Measurements from ENCODE around the gene EXOC4.
"Not testable (repeated sequence)": the region's sequence is repeated elsewhere in the genome, so short reads cannot be mapped to it uniquely, and the experiment has no call there.

The EXOC4 gene

GRCh38 chr7:133275446-133276095, 22.7 kb downstream of the EXOC4 start:
- no peak overlapping the region for H3K27ac ChIP-seq
- TF ChIP-seq ZFX (IDR thresholded peaks at IDR 0.05) = no peak

- not testable (repeated sequence) for H3K27ac ChIP-seq
These were observed 26.1 kb downstream of the EXOC4 start for GRCh38 chr7:133278975-133279374.

- TF ChIP-seq CTCF (conservative IDR thresholded peaks at IDR 0.05) = no peak
- no peak for TF ChIP-seq ZFX (IDR thresholded peaks at IDR 0.05)
- H3K27ac ChIP-seq = no peak overlapping the region
These were observed 29.2 kb downstream of the EXOC4 start for GRCh38 chr7:133282094-133282493.

- TF ChIP-seq CTCF (conservative IDR thresholded peaks at IDR 0.05) (no peak), ZFX (IDR thresholded peaks at IDR 0.05) (no peak)
- H3K27ac ChIP-seq = no peak overlapping the region
These were observed 31.2 kb downstream of the EXOC4 start for GRCh38 chr7:133284092-133284491.

- no peak for TF ChIP-seq ZFX (IDR thresholded peaks at IDR 0.05)
- TF ChIP-seq CTCF (conservative IDR thresholded peaks at IDR 0.05) = no peak
- no peak overlapping the region for H3K27ac ChIP-seq
These were observed 36.1 kb downstream of the EXOC4 start for GRCh38 chr7:133288970-133289369.

GRCh38 chr7:133290041-133290440, 37.2 kb downstream of the EXOC4 start:
- H3K27ac ChIP-seq = no peak overlapping the region
- TF ChIP-seq CTCF (conservative IDR thresholded peaks at IDR 0.05) = no peak
- TF ChIP-seq ZFX (IDR thresholded peaks at IDR 0.05) = no peak

GRCh38 chr7:133290676-133291333, 37.9 kb downstream of the EXOC4 start:
- H3K27ac ChIP-seq = no peak overlapping the region
- TF ChIP-seq ZFX (IDR thresholded peaks at IDR 0.05) (no peak), CTCF (conservative IDR thresholded peaks at IDR 0.05) (no peak)

GRCh38 chr7:133292631-133293030, 39.8 kb downstream of the EXOC4 start:
- no peak for TF ChIP-seq ZFX (IDR thresholded peaks at IDR 0.05)
- no peak for TF ChIP-seq CTCF (conservative IDR thresholded peaks at IDR 0.05)
- no peak overlapping the region for H3K27ac ChIP-seq
